HEK293 (cell line): ENCODE results near the gene EVA1B.

Source experiments
- CTCF ChIA-PET: fragments of 350-600 bp; formaldehyde crosslinking; extraction: SDS; loops from one replicate; lab custom pipeline; 2021; ENCODE audit warnings: antibody characterized with exemption; lab: Yijun Ruan, JAX
- POLR2A ChIA-PET: fragments of 300-600 bp; formaldehyde crosslinking; extraction: SDS; loops from one replicate; lab custom pipeline; 2020; ENCODE audit warnings: antibody characterized with exemption, inconsistent platforms; lab: Yijun Ruan, JAX
- H3K27ac ChIP-seq: fragments of 200-500 bp; sonication (Bioruptor generic); 2 replicates; pipeline ENCODE4 v1.5.1; 2014; ENCODE audit warnings: low read depth, low read length, control low read depth, inconsistent platforms; ENCODE audit errors: extremely low read depth
- H3K36me3 ChIP-seq, 2 experiments: fragments of 200-500 bp in 1 of 2; sonication (Bioruptor generic) in 1 of 2; 1 replicate in 1 of 2; 2 replicates in 1 of 2; pipeline ENCODE4 v1.5.1; 2014 to 2017; ENCODE audit warnings: inconsistent platforms in 2 of 2, low read length in 2 of 2; ENCODE audit not compliant: control insufficient read depth in 2 of 2, insufficient read depth in 1 of 2
- H3K4me1 ChIP-seq: fragments of 200-500 bp; sonication (Bioruptor generic); 2 replicates; pipeline ENCODE4 v1.5.1; 2014; ENCODE audit warnings: mild to moderate bottlenecking, low read length, inconsistent platforms; ENCODE audit not compliant: control insufficient read depth, insufficient read depth
- H3K4me3 ChIP-seq: 2 replicates; pipeline ENCODE4 v1.5.1; 2011; ENCODE audit warnings: low read depth, mild to moderate bottlenecking, control low read depth, low read length, moderate library complexity
- H3K9me3 ChIP-seq: fragments of 200-500 bp; sonication (Bioruptor generic); 2 replicates; pipeline ENCODE4 v1.5.1; 2014; ENCODE audit warnings: low read depth, low read length, inconsistent platforms; ENCODE audit not compliant: control insufficient read depth, insufficient read depth
- GLIS1 ChIP-seq: fragments of 450-650 bp; formaldehyde crosslinking; IDR thresholded peaks from 2 replicates; pipeline ENCODE4 v1.5.1; 2016; ENCODE audit warnings: missing biosample characterization, missing genetic modification characterization
- HOXA7 ChIP-seq: sonication (generic); formaldehyde crosslinking; IDR thresholded peaks from 2 replicates; pipeline ENCODE4 v1.8.1; 2022; ENCODE audit warnings: missing genetic modification reagents, borderline replicate concordance
- HOXC10 ChIP-seq: sonication (generic); formaldehyde crosslinking; IDR thresholded peaks from 2 replicates; pipeline ENCODE4 v1.8.1; 2023; ENCODE audit warnings: mild to moderate bottlenecking, missing genetic modification reagents
- KLF10 ChIP-seq: fragments of 450-650 bp; IDR thresholded peaks from 2 replicates; pipeline ENCODE4 v1.5.1; 2018; ENCODE audit warnings: missing biosample characterization, mild to moderate bottlenecking, missing genetic modification characterization
- OSR2 ChIP-seq: fragments of 450-650 bp; formaldehyde crosslinking; IDR thresholded peaks from 2 replicates; pipeline ENCODE4 v1.5.1; 2016; ENCODE audit warnings: missing biosample characterization, missing genetic modification characterization
- SP7 ChIP-seq: fragments of 450-650 bp; formaldehyde crosslinking; IDR thresholded peaks from 2 replicates; pipeline ENCODE4 v1.5.1; 2016; ENCODE audit warnings: missing biosample characterization, missing genetic modification characterization
- ZBTB21 ChIP-seq: fragments of 450-650 bp; formaldehyde crosslinking; IDR thresholded peaks from 2 replicates; pipeline ENCODE4 v1.5.1; 2017; ENCODE audit warnings: missing biosample characterization, missing genetic modification characterization
- ZNF10 ChIP-seq: fragments of 450-650 bp; formaldehyde crosslinking; IDR thresholded peaks from 2 replicates; pipeline ENCODE4 v1.5.1; 2017; ENCODE audit warnings: missing biosample characterization, missing genetic modification characterization
- ZNF114 ChIP-seq: fragments of 450-650 bp; formaldehyde crosslinking; IDR thresholded peaks from 2 replicates; pipeline ENCODE4 v1.5.0; 2017; ENCODE audit warnings: missing biosample characterization, missing genetic modification characterization
- ZNF146 ChIP-seq: fragments of 450-650 bp; formaldehyde crosslinking; IDR thresholded peaks from 2 replicates; pipeline ENCODE4 v1.5.1; 2016; ENCODE audit warnings: missing biosample characterization, missing genetic modification characterization
- ZNF2 ChIP-seq: fragments of 450-650 bp; formaldehyde crosslinking; IDR thresholded peaks from 2 replicates; pipeline ENCODE4 v1.5.1; 2016; ENCODE audit warnings: missing biosample characterization, missing genetic modification characterization
- ZNF239 ChIP-seq: fragments of 450-650 bp; formaldehyde crosslinking; IDR thresholded peaks from 2 replicates; pipeline ENCODE4 v1.5.1; 2016; ENCODE audit warnings: missing biosample characterization, missing genetic modification characterization
- ZNF274 ChIP-seq, 2 experiments: fragments of 200-500 bp in 1 of 2; fragments of 450-650 bp in 1 of 2; sonication (Bioruptor generic) in 1 of 2; formaldehyde crosslinking in 1 of 2; IDR thresholded peaks; 2 replicates each; pipeline versions ENCODE4 v1.5.1 to v1.6.1; 2014 to 2016; ENCODE audit warnings: borderline replicate concordance in 1 of 2, inconsistent platforms in 1 of 2, low read length in 1 of 2, missing biosample characterization in 1 of 2, missing genetic modification characterization in 1 of 2
- ZNF394 ChIP-seq: fragments of 450-650 bp; formaldehyde crosslinking; IDR thresholded peaks from 2 replicates; pipeline ENCODE4 v1.5.1; 2016; ENCODE audit warnings: missing biosample characterization, missing genetic modification characterization, mild to moderate bottlenecking, moderate library complexity, borderline replicate concordance
- ZNF426 ChIP-seq: fragments of 450-650 bp; formaldehyde crosslinking; IDR thresholded peaks from 2 replicates; pipeline ENCODE4 v1.5.1; 2017; ENCODE audit warnings: missing biosample characterization, missing genetic modification characterization, mild to moderate bottlenecking, inconsistent platforms, moderate library complexity
- ZNF433 ChIP-seq: fragments of 450-650 bp; formaldehyde crosslinking; IDR thresholded peaks from 2 replicates; pipeline ENCODE4 v1.5.1; 2016; ENCODE audit warnings: missing biosample characterization, missing genetic modification characterization, low read depth
- ZNF488 ChIP-seq: fragments of 450-650 bp; formaldehyde crosslinking; IDR thresholded peaks from 2 replicates; pipeline ENCODE4 v1.5.1; 2016; ENCODE audit warnings: missing biosample characterization, missing genetic modification characterization
- ZNF514 ChIP-seq: fragments of 450-650 bp; formaldehyde crosslinking; IDR thresholded peaks from 2 replicates; pipeline ENCODE4 v1.5.1; 2016; ENCODE audit warnings: missing biosample characterization, missing genetic modification characterization
- ZNF529 ChIP-seq: fragments of 450-650 bp; formaldehyde crosslinking; IDR thresholded peaks from 2 replicates; pipeline ENCODE4 v1.5.1; 2017; ENCODE audit warnings: missing genetic modification characterization, missing biosample characterization; ENCODE audit not compliant: insufficient replicate concordance
- ZNF549 ChIP-seq: fragments of 450-650 bp; IDR thresholded peaks from 2 replicates; pipeline ENCODE4 v1.5.1; 2018; ENCODE audit warnings: missing biosample characterization, missing genetic modification characterization, mild to moderate bottlenecking, inconsistent platforms, moderate library complexity
- ZNF555 ChIP-seq: fragments of 450-650 bp; formaldehyde crosslinking; conservative IDR thresholded peaks from 2 replicates; pipeline ENCODE4 v1.5.1; 2017; ENCODE audit warnings: missing biosample characterization, mild to moderate bottlenecking, missing genetic modification characterization, inconsistent platforms
- ZNF558 ChIP-seq: fragments of 450-650 bp; formaldehyde crosslinking; IDR thresholded peaks from 2 replicates; pipeline ENCODE4 v1.5.1; 2016; ENCODE audit warnings: missing biosample characterization, missing genetic modification characterization
- ZNF561 ChIP-seq: fragments of 450-650 bp; IDR thresholded peaks from 2 replicates; pipeline ENCODE4 v1.5.1; 2018; ENCODE audit warnings: missing biosample characterization, missing genetic modification characterization, borderline replicate concordance
- ZNF654 ChIP-seq: fragments of 450-650 bp; formaldehyde crosslinking; IDR thresholded peaks from 2 replicates; pipeline ENCODE4 v1.5.1; 2016; ENCODE audit warnings: low read depth, missing biosample characterization, missing genetic modification characterization
- ZSCAN5A ChIP-seq: fragments of 450-650 bp; formaldehyde crosslinking; IDR thresholded peaks from 2 replicates; pipeline ENCODE4 v1.5.1; 2016; ENCODE audit warnings: missing biosample characterization, missing genetic modification characterization
- TF ChIP-seq, protein P1 (sequence below): fragments of 450-650 bp; formaldehyde crosslinking; IDR thresholded peaks from 2 replicates; pipeline ENCODE4 v1.5.1; 2016; ENCODE audit warnings: missing biosample characterization, missing genetic modification characterization
- TF ChIP-seq, protein P2 (sequence below): fragments of 450-650 bp; IDR thresholded peaks from 2 replicates; pipeline ENCODE4 v1.5.1; 2018; ENCODE audit warnings: missing biosample characterization, mild to moderate bottlenecking, missing genetic modification characterization
- TF ChIP-seq, protein P3 (sequence below): fragments of 450-650 bp; formaldehyde crosslinking; IDR thresholded peaks from 2 replicates; pipeline ENCODE4 v1.5.1; 2016; ENCODE audit warnings: missing biosample characterization, missing genetic modification characterization

Gene EVA1B

DNA sequence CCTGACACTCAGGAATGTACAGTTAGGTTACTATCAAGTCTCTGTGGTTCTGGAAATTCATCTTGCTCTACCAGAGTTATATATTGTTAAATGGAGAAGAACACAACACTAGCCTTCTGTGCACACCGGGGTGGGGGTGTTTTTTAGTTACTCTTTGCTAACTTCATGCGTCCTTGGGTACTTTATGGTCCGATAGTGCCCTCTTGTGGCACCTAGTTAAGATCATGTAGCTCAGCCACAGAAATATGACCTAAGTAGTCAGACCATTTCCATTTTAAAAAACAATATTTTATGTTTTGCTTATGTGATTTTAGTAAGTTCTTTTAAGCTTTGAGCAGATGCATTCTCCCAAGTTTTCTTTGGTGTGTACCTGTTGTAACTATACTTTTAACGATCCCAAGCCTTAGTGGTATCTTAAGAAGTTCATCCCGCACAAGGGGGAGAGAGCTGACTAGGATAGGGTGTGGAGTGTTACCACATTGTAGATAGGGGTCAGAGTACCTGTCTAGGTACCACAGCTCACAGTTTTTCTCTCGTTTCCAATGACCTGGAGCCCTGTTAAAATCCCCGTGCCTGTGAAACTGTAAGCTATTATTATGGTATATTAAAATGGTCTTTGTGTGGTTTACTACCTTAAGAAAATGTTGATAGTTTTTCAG lies 37.9 kb downstream of the EVA1B start (continued):
- TF ChIP-seq ZNF654 (peak; percentile 85), ZNF2 (peak; percentile 46; the same call in 1 of the 2 replicates), ZNF426 (tag by site-specific recombination) (no peak), ZNF555 (tag by site-specific recombination) (no peak), ZNF549 (tag by site-specific recombination) (no peak)
- TF ChIP-seq, protein P1, sequence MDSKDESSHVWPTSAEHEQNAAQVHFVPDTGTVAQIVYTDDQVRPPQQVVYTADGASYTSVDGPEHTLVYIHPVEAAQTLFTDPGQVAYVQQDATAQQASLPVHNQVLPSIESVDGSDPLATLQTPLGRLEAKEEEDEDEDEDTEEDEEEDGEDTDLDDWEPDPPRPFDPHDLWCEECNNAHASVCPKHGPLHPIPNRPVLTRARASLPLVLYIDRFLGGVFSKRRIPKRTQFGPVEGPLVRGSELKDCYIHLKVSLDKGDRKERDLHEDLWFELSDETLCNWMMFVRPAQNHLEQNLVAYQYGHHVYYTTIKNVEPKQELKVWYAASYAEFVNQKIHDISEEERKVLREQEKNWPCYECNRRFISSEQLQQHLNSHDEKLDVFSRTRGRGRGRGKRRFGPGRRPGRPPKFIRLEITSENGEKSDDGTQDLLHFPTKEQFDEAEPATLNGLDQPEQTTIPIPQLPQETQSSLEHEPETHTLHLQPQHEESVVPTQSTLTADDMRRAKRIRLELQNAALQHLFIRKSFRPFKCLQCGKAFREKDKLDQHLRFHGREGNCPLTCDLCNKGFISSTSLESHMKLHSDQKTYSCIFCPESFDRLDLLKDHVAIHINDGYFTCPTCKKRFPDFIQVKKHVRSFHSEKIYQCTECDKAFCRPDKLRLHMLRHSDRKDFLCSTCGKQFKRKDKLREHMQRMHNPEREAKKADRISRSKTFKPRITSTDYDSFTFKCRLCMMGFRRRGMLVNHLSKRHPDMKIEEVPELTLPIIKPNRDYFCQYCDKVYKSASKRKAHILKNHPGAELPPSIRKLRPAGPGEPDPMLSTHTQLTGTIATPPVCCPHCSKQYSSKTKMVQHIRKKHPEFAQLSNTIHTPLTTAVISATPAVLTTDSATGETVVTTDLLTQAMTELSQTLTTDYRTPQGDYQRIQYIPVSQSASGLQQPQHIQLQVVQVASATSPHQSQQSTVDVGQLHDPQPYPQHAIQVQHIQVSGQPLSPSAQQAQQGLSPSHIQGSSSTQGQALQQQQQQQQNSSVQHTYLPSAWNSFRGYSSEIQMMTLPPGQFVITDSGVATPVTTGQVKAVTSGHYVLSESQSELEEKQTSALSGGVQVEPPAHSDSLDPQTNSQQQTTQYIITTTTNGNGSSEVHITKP, result peak; percentile 29; the same call in 1 of the 2 replicates

GRCh38 chr1:36284517-36284916 lies 38.9 kb downstream of the EVA1B start:
- ChIA-PET POLR2A (no interaction called here), CTCF (interaction anchor here (1.4 to 3.0 kb wide), 12 partner anchors 15 to 150 kb away, joined by 7 to 21 read pairs (median 10); partner anchors contain the start of genes THRAP3 and TRAPPC3)

GRCh38 chr1:36284061-36284460 lies 39.4 kb downstream of the EVA1B start:
- CTCF ChIA-PET, result interaction anchor here (0.6 to 3.0 kb wide), 4 partner anchors 9 to 134 kb away, joined by 3 to 21 read pairs (median 11); partner anchors contain the start of gene TRAPPC3
- Histone ChIP-seq H3K4me3 (no peak overlapping the region), H3K4me1 (peaks cover 3% of the 10 kb centered on the region; the same call in 1 of the 2 replicates), H3K36me3 (peaks cover 14 to 65% of the 10 kb centered on the region in 2 experiments), H3K9me3 (no peaks in the 10 kb centered on the region), H3K27ac (peak overlapping the region; percentile 6; the same call in 1 of the 2 replicates)
- no peak for TF ChIP-seq ZNF529
- TF ChIP-seq ZNF146 (tag by site-specific recombination), result no peak
- TF ChIP-seq ZNF433 (tag by site-specific recombination), result no peak
- TF ChIP-seq SP7 (tag by site-specific recombination), result no peak
- no peak for TF ChIP-seq ZNF488 (tag by site-specific recombination)
- TF ChIP-seq GLIS1, result no peak
- no peak for TF ChIP-seq ZNF514 (tag by site-specific recombination)
- no peak for TF ChIP-seq ZNF274 (IDR thresholded peaks at IDR 0.05; ENCODE audit: low read length)
- no peak for TF ChIP-seq ZNF274 (tag by site-specific recombination; IDR thresholded peaks at IDR 0.05; ENCODE audit: borderline replicate concordance)
- TF ChIP-seq ZSCAN5A, result no peak
- TF ChIP-seq ZNF10 (tag by site-specific recombination), result no peak
- no peak for TF ChIP-seq KLF10
- POLR2A ChIA-PET, result no interaction called here

More at GRCh38 chr1:36284517-36284916, 38.9 kb downstream of the EVA1B start:
- Histone ChIP-seq H3K4me3 (no peak overlapping the region), H3K9me3 (no peaks in the 10 kb centered on the region), H3K27ac (peak overlapping the region; percentile 6; the same call in 1 of the 2 replicates), H3K4me1 (no peaks in the 10 kb centered on the region), H3K36me3 (peaks cover 19 to 70% of the 10 kb centered on the region in 2 experiments)
- TF ChIP-seq ZBTB21 (tag by site-specific recombination) (no peak), ZNF394 (no peak), ZNF239 (no peak), HOXC10 (no peak), ZNF558 (tag by site-specific recombination) (no peak), HOXA7 (CRISPR knock-in tag) (no peak), OSR2 (peak; percentile 63), ZNF114 (no peak), ZNF561 (tag by site-specific recombination) (no peak)
- TF ChIP-seq, protein P2, sequence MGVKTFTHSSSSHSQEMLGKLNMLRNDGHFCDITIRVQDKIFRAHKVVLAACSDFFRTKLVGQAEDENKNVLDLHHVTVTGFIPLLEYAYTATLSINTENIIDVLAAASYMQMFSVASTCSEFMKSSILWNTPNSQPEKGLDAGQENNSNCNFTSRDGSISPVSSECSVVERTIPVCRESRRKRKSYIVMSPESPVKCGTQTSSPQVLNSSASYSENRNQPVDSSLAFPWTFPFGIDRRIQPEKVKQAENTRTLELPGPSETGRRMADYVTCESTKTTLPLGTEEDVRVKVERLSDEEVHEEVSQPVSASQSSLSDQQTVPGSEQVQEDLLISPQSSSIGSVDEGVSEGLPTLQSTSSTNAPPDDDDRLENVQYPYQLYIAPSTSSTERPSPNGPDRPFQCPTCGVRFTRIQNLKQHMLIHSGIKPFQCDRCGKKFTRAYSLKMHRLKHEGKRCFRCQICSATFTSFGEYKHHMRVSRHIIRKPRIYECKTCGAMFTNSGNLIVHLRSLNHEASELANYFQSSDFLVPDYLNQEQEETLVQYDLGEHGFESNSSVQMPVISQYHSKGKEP (tag by site-specific recombination), result 0 out of 2 replicates have a peak, but pooled peaks have one; percentile 63
- TF ChIP-seq, protein P3, sequence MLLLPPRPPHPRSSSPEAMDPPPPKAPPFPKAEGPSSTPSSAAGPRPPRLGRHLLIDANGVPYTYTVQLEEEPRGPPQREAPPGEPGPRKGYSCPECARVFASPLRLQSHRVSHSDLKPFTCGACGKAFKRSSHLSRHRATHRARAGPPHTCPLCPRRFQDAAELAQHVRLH (tag by site-specific recombination), result no peak
